ENCODE data around the gene UBE2G1. TPM values are rescaled to one million over a fixed set of nuclear protein-coding genes. Genes with fewer than 3 reads are reported as not detected.
A peak's percentile ranks its signal among the peaks of the same experiment; 100 is the strongest.

The UBE2G1 gene
- total and polyA plus RNA-seq, 10 of the 15 experiments (the other 5 are each of a cell fraction or from before 2014, with no cell fraction given) = 24.4 to 139 (median 77.4) TPM

- peak overlapping the region; percentile 53 for H3K4me2 ChIP-seq (ENCODE audit: control insufficient read depth, insufficient read depth)
- FAIRE-seq (no peak), DNase-seq (ENCODE audit: low read depth, low spot score) (no peak), ATAC-seq (peak; percentile 77)
- RAD21 ChIA-PET (ENCODE audit: unreplicated experiment) = interaction anchor here (0.7 kb wide), 1 partner anchor 45 kb away, joined by 3 read pairs; no protein-coding TSS in a partner anchor
- CTCF ChIA-PET = interaction anchor here (0.6 to 1.4 kb wide), 8 partner anchors 9 to 71 kb away, joined by 3 to 6 read pairs (median 4); no protein-coding TSS in a partner anchor
- no peaks in the 10 kb centered on the region for H3K27me3 ChIP-seq (replicated peaks in 1 of 2; ENCODE audit: control insufficient read depth in 2 of 2, insufficient read depth in 2 of 2, low read length in 1 of 2)
- H4K20me1 ChIP-seq (ENCODE audit: control insufficient read depth, insufficient read depth) = no peaks in the 10 kb centered on the region; the same call in 1 of the 2 replicates
- H2AFZ ChIP-seq (ENCODE audit: control insufficient read depth, low read depth, low read length) = no peak overlapping the region
- in situ Hi-C loops (cut with MboI) = no loop called here
- SMC1A ChIA-PET (ENCODE audit: uncharacterized antibody, unreplicated experiment) = interaction anchor here (0.6 to 3.7 kb wide), 5 partner anchors 13 to 126 kb away, joined by 3 to 16 read pairs (median 6); no protein-coding TSS in a partner anchor
- H3K36me3 ChIP-seq (ENCODE audit: control insufficient read depth in 2 of 2, insufficient read depth in 2 of 2, low read length in 1 of 2) = peaks cover 0 to 7% of the 10 kb centered on the region in 2 experiments; a peak in 3 of 4 replicates
- no peak overlapping the region for H3K9ac ChIP-seq (ENCODE audit: control insufficient read depth, insufficient read depth, low read length)
- H3K79me2 ChIP-seq (ENCODE audit: control insufficient read depth, insufficient read depth, low read length) = peaks cover 92% of the 10 kb centered on the region
- H3K4me1 ChIP-seq (ENCODE audit: control insufficient read depth, insufficient read depth, low read length) = peaks cover 32% of the 10 kb centered on the region
- no peak for TF ChIP-seq ZNF622 (IDR thresholded peaks at IDR 0.05)
- no peak for TF ChIP-seq NR2C1 (IDR thresholded peaks at IDR 0.05)
- TF ChIP-seq, protein P1, sequence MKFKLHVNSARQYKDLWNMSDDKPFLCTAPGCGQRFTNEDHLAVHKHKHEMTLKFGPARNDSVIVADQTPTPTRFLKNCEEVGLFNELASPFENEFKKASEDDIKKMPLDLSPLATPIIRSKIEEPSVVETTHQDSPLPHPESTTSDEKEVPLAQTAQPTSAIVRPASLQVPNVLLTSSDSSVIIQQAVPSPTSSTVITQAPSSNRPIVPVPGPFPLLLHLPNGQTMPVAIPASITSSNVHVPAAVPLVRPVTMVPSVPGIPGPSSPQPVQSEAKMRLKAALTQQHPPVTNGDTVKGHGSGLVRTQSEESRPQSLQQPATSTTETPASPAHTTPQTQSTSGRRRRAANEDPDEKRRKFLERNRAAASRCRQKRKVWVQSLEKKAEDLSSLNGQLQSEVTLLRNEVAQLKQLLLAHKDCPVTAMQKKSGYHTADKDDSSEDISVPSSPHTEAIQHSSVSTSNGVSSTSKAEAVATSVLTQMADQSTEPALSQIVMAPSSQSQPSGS (IDR thresholded peaks at IDR 0.05; ENCODE audit: low read length) = no peak
- TF ChIP-seq ZNF384 (IDR thresholded peaks at IDR 0.05; ENCODE audit: borderline replicate concordance, low read depth, low read length) = peak; percentile 53; the same call in 1 of the 2 replicates
- no peak for TF ChIP-seq ESRRA (IDR thresholded peaks at IDR 0.05; ENCODE audit: low read length)
- TF ChIP-seq JUNB (IDR thresholded peaks at IDR 0.05) = peak; percentile 73
- no peak for TF ChIP-seq CBFB (IDR thresholded peaks at IDR 0.05; ENCODE audit: low read depth)
- TF ChIP-seq, protein P2, sequence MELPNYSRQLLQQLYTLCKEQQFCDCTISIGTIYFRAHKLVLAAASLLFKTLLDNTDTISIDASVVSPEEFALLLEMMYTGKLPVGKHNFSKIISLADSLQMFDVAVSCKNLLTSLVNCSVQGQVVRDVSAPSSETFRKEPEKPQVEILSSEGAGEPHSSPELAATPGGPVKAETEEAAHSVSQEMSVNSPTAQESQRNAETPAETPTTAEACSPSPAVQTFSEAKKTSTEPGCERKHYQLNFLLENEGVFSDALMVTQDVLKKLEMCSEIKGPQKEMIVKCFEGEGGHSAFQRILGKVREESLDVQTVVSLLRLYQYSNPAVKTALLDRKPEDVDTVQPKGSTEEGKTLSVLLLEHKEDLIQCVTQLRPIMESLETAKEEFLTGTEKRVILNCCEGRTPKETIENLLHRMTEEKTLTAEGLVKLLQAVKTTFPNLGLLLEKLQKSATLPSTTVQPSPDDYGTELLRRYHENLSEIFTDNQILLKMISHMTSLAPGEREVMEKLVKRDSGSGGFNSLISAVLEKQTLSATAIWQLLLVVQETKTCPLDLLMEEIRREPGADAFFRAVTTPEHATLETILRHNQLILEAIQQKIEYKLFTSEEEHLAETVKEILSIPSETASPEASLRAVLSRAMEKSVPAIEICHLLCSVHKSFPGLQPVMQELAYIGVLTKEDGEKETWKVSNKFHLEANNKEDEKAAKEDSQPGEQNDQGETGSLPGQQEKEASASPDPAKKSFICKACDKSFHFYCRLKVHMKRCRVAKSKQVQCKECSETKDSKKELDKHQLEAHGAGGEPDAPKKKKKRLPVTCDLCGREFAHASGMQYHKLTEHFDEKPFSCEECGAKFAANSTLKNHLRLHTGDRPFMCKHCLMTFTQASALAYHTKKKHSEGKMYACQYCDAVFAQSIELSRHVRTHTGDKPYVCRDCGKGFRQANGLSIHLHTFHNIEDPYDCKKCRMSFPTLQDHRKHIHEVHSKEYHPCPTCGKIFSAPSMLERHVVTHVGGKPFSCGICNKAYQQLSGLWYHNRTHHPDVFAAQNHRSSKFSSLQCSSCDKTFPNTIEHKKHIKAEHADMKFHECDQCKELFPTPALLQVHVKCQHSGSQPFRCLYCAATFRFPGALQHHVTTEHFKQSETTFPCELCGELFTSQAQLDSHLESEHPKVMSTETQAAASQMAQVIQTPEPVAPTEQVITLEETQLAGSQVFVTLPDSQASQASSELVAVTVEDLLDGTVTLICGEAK (IDR thresholded peaks at IDR 0.05; ENCODE audit: borderline replicate concordance) = peak; percentile 83
- no peak for TF ChIP-seq NKRF (conservative IDR thresholded peaks at IDR 0.05)
- no peak for TF ChIP-seq TCF12 (IDR thresholded peaks at IDR 0.05; ENCODE audit: low read depth, low read length)
- TF ChIP-seq NFIC (IDR thresholded peaks at IDR 0.05; ENCODE audit: low read depth, low read length) = peak; percentile 12; the same call in 1 of the 2 replicates
- no peak for TF ChIP-seq MTA2 (IDR thresholded peaks at IDR 0.05; ENCODE audit: low read depth)
- no peak for TF ChIP-seq ZNF217 (IDR thresholded peaks at IDR 0.05)
- intact Hi-C loops (cut with micrococcal nuclease; ENCODE audit: unreplicated experiment) = no loop called here
- WGBS (ENCODE audit: insufficient coverage, insufficient replicate concordance, low lambda C conversion rate, missing lambda C conversion rate) = 9% methylated on average over 5 of the region's 5 CpGs
- H3K27ac ChIP-seq (ENCODE audit: control insufficient read depth, insufficient read depth) = peak overlapping the region; percentile 23
- POLR2A ChIA-PET = interaction anchor here (0.6 to 1.0 kb wide), 4 partner anchors 11 to 77 kb away, joined by 3 to 8 read pairs (median 4); partner anchors contain the start of gene ANKFY1
- no peaks in the 10 kb centered on the region for H3K9me3 ChIP-seq (replicated peaks; ENCODE audit: control insufficient read depth, insufficient read depth, low read length)
- peak overlapping the region; percentile 11; the same call in 1 of the 2 replicates for H3K4me3 ChIP-seq
- no TSS peak for BruUV-seq (replicated peaks)
Measured at GRCh38 chr17:4340914-4341615, 25.4 kb downstream of the UBE2G1 start.
